Testis (tissue), 2 donors: ENCODE measurements around the gene OGFR.

ENCODE experiments used
- CTCF ChIP-seq, 3 experiments: fragments of 450-650 bp in 2 of 3; fragments of 200-600 bp in 1 of 3; sonication (generic) in 1 of 3; IDR thresholded peaks; one replicate each; pipeline ENCODE4 v1.5.1; 2016 to 2019; ENCODE audit warnings: antibody characterized with exemption in 3 of 3, mild to moderate bottlenecking in 2 of 3, moderate library complexity in 1 of 3
- POLR2A ChIP-seq: fragments of 450-650 bp; IDR thresholded peaks from one replicate; pipeline ENCODE4 v1.6.1; 2017; ENCODE audit warnings: antibody characterized with exemption, mild to moderate bottlenecking, moderate library complexity

GRCh38 chr20:62820962-62821725, 16.5 kb downstream of the OGFR start:
- TF ChIP-seq CTCF (IDR thresholded peaks at IDR 0.05) = no peak
- TF ChIP-seq POLR2A = no peak
